ENCODE results near the gene C1GALT1. TPM values are rescaled to one million over a fixed set of nuclear protein-coding genes. Genes with fewer than 3 reads are reported as not detected.

Gene C1GALT1
- total and polyA plus RNA-seq, 2 donors (not counting 1 experiment from before 2014, with no cell fraction given), result 12.4 to 66.8 TPM

DNA sequence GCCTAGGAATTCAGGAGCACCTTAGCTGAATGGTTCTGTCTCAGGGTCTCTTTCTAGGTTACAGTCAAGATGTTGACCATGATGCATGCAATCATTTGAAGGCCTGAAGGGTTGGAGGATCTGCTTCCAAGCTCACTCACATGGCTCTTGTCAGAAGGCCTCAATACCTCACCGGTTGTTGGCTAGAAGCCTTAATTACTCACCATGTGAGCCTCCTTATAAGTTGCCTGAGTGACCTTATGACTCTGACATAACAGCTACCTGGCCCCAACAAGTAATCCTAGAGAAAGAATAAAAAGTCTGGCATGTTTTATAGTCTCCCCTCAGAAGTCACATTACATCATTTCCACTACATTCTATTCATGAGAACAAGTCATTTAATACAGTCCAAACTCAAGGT is 3.4 kb upstream of the C1GALT1 start:
- ATAC-seq (ENCODE audit: low read depth), result no peak
- no peak overlapping the region for H3K9ac ChIP-seq (ENCODE audit: low read length)
- peaks cover 6 to 12% of the 10 kb centered on the region in 2 experiments for H3K36me3 ChIP-seq (replicated peaks in 1 of 2; ENCODE audit: control extremely low read depth in 1 of 2, control insufficient read depth in 1 of 2, extremely low read depth in 1 of 2, insufficient read depth in 2 of 2, low read length in 1 of 2)
- WGBS (ENCODE audit: insufficient coverage), result no CpG with 5 or more reads among the region's 1 CpG
- H3K9me3 Mint-ChIP-seq (ENCODE audit: insufficient read depth), result no peaks in the 10 kb centered on the region
- H3K9me3 ChIP-seq (ENCODE audit: control extremely low read depth in 1 of 3, control insufficient read depth in 2 of 3, insufficient read depth in 1 of 3, low read length in 2 of 3), result peaks cover 0 to 5% (median 0%) of the 10 kb centered on the region in 3 donors
- peaks cover 13 to 20% of the 10 kb centered on the region in 2 donors for H3K4me1 ChIP-seq (ENCODE audit: control insufficient read depth in 2 of 2, insufficient read depth in 2 of 2, low read length in 2 of 2)
- ChIA-PET CTCF (interaction anchor here (1.1 to 4.3 kb wide), 3 partner anchors 71 to 77 kb away, joined by 3 to 23 read pairs (median 4); no protein-coding TSS in a partner anchor), POLR2A (no interaction called here)
- TF ChIP-seq CTCF (IDR thresholded peaks at IDR 0.05) (no peak), EZH2 (IDR thresholded peaks at IDR 0.05; ENCODE audit: borderline replicate concordance, insufficient read depth, low read depth, low read length, poor library complexity, severe bottlenecking) (no peak)
- H4K20me1 ChIP-seq (ENCODE audit: control insufficient read depth, insufficient read depth, low read length, poor library complexity, severe bottlenecking), result peaks cover 6% of the 10 kb centered on the region
- no peak overlapping the region for H3K4me2 ChIP-seq (replicated peaks; ENCODE audit: low read depth, low read length, poor library complexity, severe bottlenecking)
- peaks cover 39% of the 10 kb centered on the region for H3K4me1 Mint-ChIP-seq
- DNase-seq, result no peak
- no peaks in the 10 kb centered on the region for H3K27me3 Mint-ChIP-seq
- H3K27ac Mint-ChIP-seq, result peak overlapping the region; percentile 17
- no peak overlapping the region for H2AFZ ChIP-seq (ENCODE audit: insufficient read depth, low read depth, low read length, poor library complexity, severe bottlenecking)
- no peak overlapping the region for H3K4me3 ChIP-seq (ENCODE audit: control extremely low read depth in 1 of 5, extremely low read depth in 1 of 5, insufficient read depth in 1 of 5, low read depth in 2 of 5, low read length in 4 of 5)
- intact Hi-C loops (cut with micrococcal nuclease), result no loop called here
- H3K79me2 ChIP-seq (ENCODE audit: control insufficient read depth, insufficient read depth, low read length), result peaks cover 68% of the 10 kb centered on the region
- H3K27ac ChIP-seq (ENCODE audit: low read length in 2 of 2), result peak overlapping the region in 1 of 2 donors; percentile 63
- H3K4me3 Mint-ChIP-seq, result no peak overlapping the region
- no peaks in the 10 kb centered on the region for H3K27me3 ChIP-seq (replicated peaks in 1 of 4; ENCODE audit: control extremely low read depth in 1 of 4, control insufficient read depth in 3 of 4, insufficient read depth in 4 of 4, low read length in 3 of 4)

DNA sequence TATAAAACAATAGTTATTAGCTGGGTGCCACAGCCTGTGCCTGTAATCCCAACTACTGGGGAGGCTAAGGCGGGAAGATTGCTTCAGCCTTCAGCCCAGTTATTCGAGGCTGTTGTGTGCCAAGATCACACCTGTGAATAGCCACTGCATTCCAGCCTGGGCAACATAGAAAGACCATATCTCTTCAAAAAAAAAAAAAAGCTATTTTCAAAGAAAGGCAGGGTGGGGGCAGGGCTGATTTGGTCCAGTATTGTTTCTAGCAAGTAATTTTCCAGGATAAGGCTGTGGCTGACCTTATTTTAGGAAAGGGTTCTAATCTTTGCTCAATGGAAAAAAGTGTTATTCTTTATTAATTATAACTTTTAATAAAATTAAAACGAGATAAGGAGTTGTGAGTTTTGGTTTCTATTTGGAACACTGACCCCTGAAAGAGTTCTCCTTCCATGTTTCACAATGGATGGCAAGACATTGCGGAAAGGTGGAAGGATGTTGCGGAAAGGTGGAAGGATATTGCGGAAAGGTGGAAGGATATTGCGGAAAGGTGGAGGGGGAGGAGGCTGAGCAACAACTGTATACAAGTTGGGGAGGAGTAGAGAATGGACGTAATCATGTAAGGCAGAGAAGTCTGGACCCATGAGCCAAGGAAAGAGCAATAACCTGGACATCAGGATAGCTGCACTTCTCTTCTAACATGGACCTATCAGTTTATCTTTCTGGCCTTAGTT is 1.5 kb upstream of the C1GALT1 start:
- TF ChIP-seq CTCF (IDR thresholded peaks at IDR 0.05) (no peak), EZH2 (IDR thresholded peaks at IDR 0.05; ENCODE audit: borderline replicate concordance, insufficient read depth, low read depth, low read length, poor library complexity, severe bottlenecking) (no peak)
- Histone ChIP-seq H3K36me3 (replicated peaks in 1 of 2; ENCODE audit: control extremely low read depth in 1 of 2, control insufficient read depth in 1 of 2, extremely low read depth in 1 of 2, insufficient read depth in 2 of 2, low read length in 1 of 2) (peaks cover 6 to 18% of the 10 kb centered on the region in 2 experiments), H3K4me3 (ENCODE audit: control extremely low read depth in 1 of 5, extremely low read depth in 1 of 5, insufficient read depth in 1 of 5, low read depth in 2 of 5, low read length in 4 of 5) (peak overlapping the region in 4 of 5 experiments; percentile 54 to 97 (median 72)), H3K9ac (ENCODE audit: low read length) (peak overlapping the region; percentile 78), H3K4me1 (ENCODE audit: control insufficient read depth in 2 of 2, insufficient read depth in 2 of 2, low read length in 2 of 2) (peaks cover 28 to 32% of the 10 kb centered on the region in 2 donors), H3K79me2 (ENCODE audit: control insufficient read depth, insufficient read depth, low read length) (peaks cover 68% of the 10 kb centered on the region), H2AFZ (ENCODE audit: insufficient read depth, low read depth, low read length, poor library complexity, severe bottlenecking) (peak overlapping the region; percentile 78), H4K20me1 (ENCODE audit: control insufficient read depth, insufficient read depth, low read length, poor library complexity, severe bottlenecking) (peaks cover 15% of the 10 kb centered on the region), H3K27ac (ENCODE audit: low read length in 2 of 2) (peak overlapping the region; percentile 77 to 93), H3K4me2 (replicated peaks; ENCODE audit: low read depth, low read length, poor library complexity, severe bottlenecking) (peak overlapping the region; percentile 81), H3K9me3 (ENCODE audit: control extremely low read depth in 1 of 3, control insufficient read depth in 2 of 3, insufficient read depth in 1 of 3, low read length in 2 of 3) (no peaks in the 10 kb centered on the region), H3K27me3 (replicated peaks in 1 of 4; ENCODE audit: control extremely low read depth in 1 of 4, control insufficient read depth in 3 of 4, insufficient read depth in 4 of 4, low read length in 3 of 4) (no peaks in the 10 kb centered on the region)
- H3K4me3 Mint-ChIP-seq, result peak overlapping the region; percentile 97
- no peak for ATAC-seq (ENCODE audit: low read depth)
- no peaks in the 10 kb centered on the region for H3K27me3 Mint-ChIP-seq
- intact Hi-C loops (cut with micrococcal nuclease), result loop anchor here (5.0 kb wide), 3 partner anchors 141 to 786 kb away; partner anchors contain the start of gene GLCCI1
- DNase-seq, result peak; percentile 18
- H3K4me1 Mint-ChIP-seq, result peaks cover 44% of the 10 kb centered on the region
- ChIA-PET CTCF (interaction anchor here (0.6 to 6.5 kb wide), 22 partner anchors 13 to 1035 kb away, joined by 3 to 94 read pairs (median 5); no protein-coding TSS in a partner anchor), POLR2A (interaction anchor here (0.9 to 2.2 kb wide), 8 partner anchors 20 to 460 kb away, joined by 3 to 13 read pairs (median 4); partner anchors contain the start of gene UMAD1)
- WGBS (ENCODE audit: insufficient coverage), result 100% methylated on average over 4 of the region's 8 CpGs
- H3K27ac Mint-ChIP-seq, result peak overlapping the region; percentile 98
- H3K9me3 Mint-ChIP-seq (ENCODE audit: insufficient read depth), result no peaks in the 10 kb centered on the region
